ENCODE measurements around the gene ACKR2. TPM values are rescaled to one million over a fixed set of nuclear protein-coding genes. Genes with fewer than 3 reads are reported as not detected.

The ACKR2 gene
- total and polyA plus RNA-seq, 2 of the 13 experiments (the other 11 are each of a cell fraction or from before 2014, with no cell fraction given): 1.1 to 1.9 TPM

- TF ChIP-seq ATF6 (CRISPR knock-in tag; conservative IDR thresholded peaks at IDR 0.05) (no peak), RBM22 (optimal IDR thresholded peaks at IDR 0.05; ENCODE audit: low read length) (no peak), NR2F6 (IDR thresholded peaks at IDR 0.05) (no peak), NR2F6 (CRISPR knock-in tag; IDR thresholded peaks at IDR 0.05) (peak; percentile 37; the same call in 1 of the 2 replicates), ZNF253 (CRISPR knock-in tag; IDR thresholded peaks at IDR 0.05; ENCODE audit: borderline replicate concordance) (no peak), TAF15 (IDR thresholded peaks at IDR 0.05; ENCODE audit: low read depth, low read length, poor library complexity, severe bottlenecking) (no peak), ZGPAT (CRISPR knock-in tag; IDR thresholded peaks at IDR 0.05) (no peak), WIZ (CRISPR knock-in tag; IDR thresholded peaks at IDR 0.05) (no peak), HCFC1 (IDR thresholded peaks at IDR 0.05; ENCODE audit: low read depth, low read length) (no peak), KLF13 (CRISPR knock-in tag; IDR thresholded peaks at IDR 0.05) (no peak), ZNF331 (CRISPR knock-in tag; IDR thresholded peaks at IDR 0.05) (no peak), ZNF704 (CRISPR knock-in tag; IDR thresholded peaks at IDR 0.05; ENCODE audit: borderline replicate concordance) (no peak; the same call in 1 of the 2 replicates), KLF15 (CRISPR knock-in tag; IDR thresholded peaks at IDR 0.05; ENCODE audit: borderline replicate concordance) (peak; percentile 80; the same call in 1 of the 2 replicates), DNMT1 (CRISPR knock-in tag; IDR thresholded peaks at IDR 0.05) (no peak), PITX1 (CRISPR knock-in tag; IDR thresholded peaks at IDR 0.05) (0 out of 2 replicates have a peak, but pooled peaks have one; percentile 11), MXD3 (CRISPR knock-in tag; IDR thresholded peaks at IDR 0.05) (peak; percentile 43; the same call in 1 of the 2 replicates), EEA1 (CRISPR knock-in tag; IDR thresholded peaks at IDR 0.05; ENCODE audit: borderline replicate concordance) (no peak), NRL (CRISPR knock-in tag; IDR thresholded peaks at IDR 0.05; ENCODE audit: borderline replicate concordance) (peak; percentile 54; the same call in 1 of the 2 replicates), MBNL3 (CRISPR knock-in tag; conservative IDR thresholded peaks at IDR 0.05) (no peak), ZNF597 (CRISPR knock-in tag; IDR thresholded peaks at IDR 0.05) (no peak), SP4 (CRISPR knock-in tag; IDR thresholded peaks at IDR 0.05) (no peak; the same call in none of the 2 replicates), ZZZ3 (CRISPR knock-in tag; IDR thresholded peaks at IDR 0.05; ENCODE audit: borderline replicate concordance) (no peak), ELF1 (CRISPR knock-in tag; IDR thresholded peaks at IDR 0.05) (peak; percentile 54; the same call in 1 of the 2 replicates), ZBTB3 (CRISPR knock-in tag; IDR thresholded peaks at IDR 0.05; ENCODE audit: borderline replicate concordance, low read depth) (no peak; the same call in 1 of the 2 replicates)
These were observed 5.0 kb upstream of the ACKR2 start, which contains the start of gene HIGD1A (continued) for GRCh38 chr3:42804106-42804830.
